ENCODE measurements around the gene AP2A2.
"Not testable (repeated sequence)": the region's sequence is repeated elsewhere in the genome, so short reads cannot be mapped to it uniquely, and the experiment has no call there.

AP2A2 gene

DNA sequence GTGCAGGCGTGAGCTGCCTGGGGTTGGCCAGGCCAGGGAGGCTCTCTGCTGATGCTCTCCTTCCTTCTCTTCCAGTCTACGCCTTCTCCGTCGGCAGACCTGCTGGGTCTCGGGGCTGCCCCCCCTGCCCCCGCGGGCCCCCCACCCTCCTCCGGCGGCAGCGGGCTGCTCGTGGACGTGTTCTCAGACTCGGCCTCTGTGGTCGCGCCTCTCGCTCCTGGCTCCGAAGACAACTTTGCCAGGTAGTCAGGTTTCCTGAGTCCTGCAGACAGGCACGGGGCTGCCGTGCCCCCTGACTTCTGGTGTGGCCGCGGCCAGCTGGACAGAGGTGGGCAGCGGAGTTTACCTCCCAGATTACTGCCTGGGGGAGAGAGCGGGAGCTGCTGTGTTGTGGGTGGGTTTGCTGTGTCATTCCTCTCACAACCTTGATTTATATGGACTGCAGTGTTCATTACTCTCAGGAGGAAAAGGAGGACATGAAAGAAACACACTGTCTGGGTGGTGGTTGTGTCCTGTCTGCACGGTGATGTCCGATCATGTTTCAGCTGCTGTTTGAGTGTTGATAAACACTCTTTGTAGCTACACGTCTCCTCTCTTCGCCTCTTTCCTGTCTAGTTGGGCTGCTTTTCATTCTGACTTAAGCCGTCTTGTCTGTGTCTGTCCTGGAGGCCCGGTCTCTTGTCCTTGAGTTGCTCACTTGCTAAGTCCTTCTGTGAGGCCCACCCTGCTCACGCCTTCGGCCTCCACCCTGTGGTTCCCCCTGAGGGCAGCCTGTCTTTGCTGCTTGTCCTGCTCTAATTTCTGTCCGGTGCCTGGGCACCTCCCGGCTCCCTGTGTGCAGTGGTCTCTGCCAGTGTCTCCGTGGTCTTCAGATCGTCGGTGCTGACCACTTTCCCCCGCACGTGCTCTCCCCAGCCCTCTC, 74.9 kb downstream of the AP2A2 start:
- no peak for DNase-seq

DNA sequence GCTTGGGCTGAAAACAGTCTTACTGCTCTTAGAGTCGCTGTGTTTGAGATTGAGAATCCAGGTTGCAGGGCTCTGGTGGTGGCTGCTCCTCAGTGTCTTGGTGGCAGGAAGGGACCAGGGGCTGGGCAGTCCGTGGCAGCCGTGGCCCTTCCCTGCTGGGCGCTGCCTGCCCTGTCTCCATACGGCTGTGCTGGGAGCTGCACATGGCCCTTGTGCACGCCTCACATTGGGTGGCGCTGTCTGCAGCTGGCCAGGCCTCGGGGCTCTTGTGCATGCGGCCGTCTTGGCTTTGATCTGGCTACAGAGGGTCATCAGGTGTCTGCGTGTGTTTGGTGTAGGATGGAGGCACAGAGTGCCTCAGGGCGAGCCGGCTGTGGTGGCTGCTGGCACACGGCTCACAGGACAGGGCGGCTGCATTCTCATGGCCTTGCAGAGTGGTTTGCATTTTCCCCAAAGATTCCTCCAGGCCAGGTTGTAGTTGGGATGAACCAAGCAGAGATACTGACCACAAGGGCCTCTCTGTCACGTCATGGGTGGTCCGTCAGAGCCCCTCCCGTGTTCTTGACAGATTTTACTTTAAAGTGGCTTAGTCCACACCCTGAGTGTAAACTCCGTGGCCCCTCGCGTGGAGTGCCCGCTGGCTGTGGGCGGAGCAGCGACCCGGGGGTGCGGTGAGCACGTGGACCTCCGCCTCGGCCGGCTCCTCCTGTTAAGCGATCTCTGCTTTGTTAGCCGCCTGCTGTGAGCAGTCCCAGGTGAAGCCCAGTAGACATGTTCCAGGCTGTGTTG, 76.1 kb downstream of the AP2A2 start:
- DNase-seq, result no peak

DNA sequence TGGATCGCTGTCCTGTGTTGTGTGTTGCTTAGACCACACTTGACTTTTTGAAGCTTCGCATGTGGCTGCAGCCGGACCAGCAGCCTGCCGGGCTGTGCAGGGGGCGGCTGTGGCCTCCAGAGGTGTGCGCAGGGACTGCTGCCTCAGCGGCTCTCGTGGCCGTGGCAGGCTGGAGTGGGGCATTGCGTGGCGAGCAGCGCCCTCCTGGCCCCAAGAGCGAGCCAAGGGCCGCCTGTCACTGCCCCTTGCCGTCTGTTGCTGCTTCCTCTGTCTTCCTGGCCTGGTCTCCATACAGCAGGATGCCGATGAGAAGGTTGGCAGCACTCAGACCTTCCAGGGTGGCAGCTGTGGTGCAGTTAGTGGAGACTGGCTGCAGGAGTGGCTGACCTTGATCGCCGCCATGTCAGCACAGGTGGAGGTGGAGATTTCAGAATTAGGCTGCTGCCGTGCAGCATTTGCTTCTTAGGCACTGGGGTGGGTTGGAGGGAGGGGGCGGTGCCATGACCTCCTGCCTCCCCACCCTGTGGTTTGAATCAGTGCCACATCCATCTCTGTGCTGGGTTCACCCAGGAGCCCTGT, 76.8 kb downstream of the AP2A2 start:
- DNase-seq, result no peak

GRCh38 chr11:1003159-1003558, 77.5 kb downstream of the AP2A2 start:
- no peak for DNase-seq

- DNase-seq, result no peak
Measured at GRCh38 chr11:1005928-1006327, 80.3 kb downstream of the AP2A2 start.

- no peak for DNase-seq
Measured at GRCh38 chr11:1006762-1007161, 81.1 kb downstream of the AP2A2 start.

DNA sequence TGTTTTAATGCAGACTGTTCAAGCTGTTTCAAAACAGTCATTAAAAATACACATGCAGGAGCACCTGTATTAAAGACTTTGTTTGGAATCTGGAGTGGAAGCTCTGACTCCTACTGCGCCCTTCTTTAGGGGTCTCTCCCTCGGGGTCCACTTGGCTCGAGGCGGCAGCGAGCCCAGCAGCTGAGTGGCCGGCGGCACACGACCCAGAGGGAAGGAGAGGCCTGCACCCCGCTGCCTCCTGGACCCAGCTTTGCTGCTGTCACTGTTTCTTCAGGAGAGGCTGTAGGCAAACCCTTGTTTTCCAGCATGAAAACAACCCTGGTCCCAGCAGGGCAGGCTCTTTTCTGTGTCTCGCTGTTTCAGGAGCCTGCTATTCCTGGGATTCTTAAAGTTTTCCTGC, 81.6 kb downstream of the AP2A2 start:
- no peak for DNase-seq

- no peak for DNase-seq
Measured at GRCh38 chr11:1008001-1008802, 82.5 kb downstream of the AP2A2 start.

GRCh38 chr11:1008803-1009145, 83.1 kb downstream of the AP2A2 start:
- no peak for DNase-seq

- DNase-seq, result no peak
Measured at GRCh38 chr11:1009371-1009770, 83.7 kb downstream of the AP2A2 start.

DNA sequence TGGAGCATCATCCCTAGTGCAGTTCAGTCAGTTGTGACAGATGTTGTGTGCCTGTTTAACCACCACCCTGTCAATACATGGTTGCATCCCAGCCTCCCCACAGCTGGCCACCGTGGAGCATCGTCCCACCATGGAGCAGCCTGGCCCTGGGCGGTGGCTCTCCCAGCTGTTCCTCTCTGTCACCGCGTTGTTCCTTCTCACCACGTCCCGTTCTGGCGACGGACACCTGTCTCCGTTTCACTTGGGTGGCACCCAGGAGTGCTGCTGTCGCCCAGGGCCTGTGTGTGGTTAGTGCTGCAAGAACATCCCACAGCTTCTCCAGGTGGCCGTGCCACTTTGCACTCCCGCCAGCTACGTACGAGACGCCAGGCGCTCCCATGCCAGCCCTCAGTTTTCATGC, 84.3 kb downstream of the AP2A2 start:
- DNase-seq, result no peak

DNA sequence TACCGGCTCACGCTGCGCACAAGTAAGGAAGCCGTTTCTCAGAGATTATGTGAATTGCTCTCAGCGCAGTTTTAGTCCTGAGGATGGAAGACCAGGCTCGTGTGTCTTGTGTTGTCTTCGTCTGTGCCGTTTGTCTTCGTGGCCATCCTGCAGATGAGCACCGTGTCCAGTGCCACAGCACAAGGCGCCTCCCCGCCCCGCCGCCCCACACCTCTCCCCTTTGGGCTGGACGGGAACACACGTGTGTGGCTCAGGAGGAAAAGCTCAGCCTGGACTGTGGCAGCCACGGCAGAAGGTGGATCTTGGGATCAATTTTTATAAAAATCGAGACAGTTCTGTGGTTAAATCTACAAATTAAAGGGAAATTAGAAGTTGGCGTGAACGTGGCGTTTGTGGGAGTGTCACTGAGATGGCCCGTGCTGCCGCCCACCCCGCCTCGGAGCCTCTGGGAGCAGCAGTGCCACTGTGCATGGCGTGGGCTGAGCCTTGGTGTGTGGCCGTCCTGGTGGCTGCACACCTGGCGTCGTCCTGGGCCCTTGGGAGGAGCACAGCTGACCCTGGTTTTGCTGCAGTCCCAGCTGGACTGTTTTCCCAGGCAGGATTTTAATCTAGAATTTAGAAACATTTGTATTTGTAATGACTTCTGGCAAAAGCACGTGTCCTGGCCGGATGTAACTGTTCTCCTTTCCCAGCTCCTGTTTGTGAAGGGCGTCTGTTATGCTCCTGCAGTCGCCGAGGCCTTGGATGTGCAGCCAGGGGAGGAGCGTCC, 85.1 kb downstream of the AP2A2 start:
- DNase-seq, result no peak

DNA sequence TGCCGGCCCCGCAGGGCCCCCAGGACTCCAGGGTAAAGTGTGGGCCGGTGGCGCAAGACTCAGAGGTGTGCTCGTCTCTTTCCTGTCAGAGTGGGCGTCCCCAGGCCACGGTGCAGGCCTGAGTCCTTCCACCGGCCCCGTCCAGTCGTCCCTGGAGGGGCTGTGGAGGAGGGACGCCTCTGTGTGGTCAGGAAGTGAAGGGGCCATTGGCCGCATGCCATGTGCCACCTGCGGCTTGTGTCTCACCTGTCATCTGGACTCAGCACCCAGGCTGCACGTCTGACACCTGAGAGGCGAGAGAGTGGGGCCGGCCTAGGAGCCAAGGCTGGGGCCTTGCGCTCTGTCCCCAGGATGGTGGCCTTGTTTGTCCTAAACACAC, 85.6 kb downstream of the AP2A2 start:
- no peak for DNase-seq

DNA sequence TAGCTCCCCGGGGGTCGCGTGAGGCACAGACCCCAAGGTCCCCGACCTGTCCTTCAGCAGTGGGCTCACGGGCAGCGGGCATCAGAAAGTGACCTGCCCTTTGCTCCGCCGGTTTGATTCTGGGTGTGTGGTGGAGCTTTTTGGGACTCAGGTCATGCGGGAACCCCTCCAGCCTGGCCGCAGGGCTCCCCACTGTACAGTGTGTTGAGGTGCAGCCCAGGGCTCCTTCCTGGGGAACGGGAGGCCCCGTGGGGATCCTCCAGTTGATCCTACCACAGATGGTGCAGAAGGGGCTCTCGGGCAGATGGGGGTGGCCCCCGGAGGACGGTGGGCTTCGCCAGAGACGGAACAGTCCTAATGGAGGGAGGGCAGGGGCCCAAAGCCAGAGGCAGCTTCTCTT, 86.6 kb downstream of the AP2A2 start:
- DNase-seq, result no peak

GRCh38 chr11:1012740-1013630, 87.3 kb downstream of the AP2A2 start:
- no peak for DNase-seq

DNA sequence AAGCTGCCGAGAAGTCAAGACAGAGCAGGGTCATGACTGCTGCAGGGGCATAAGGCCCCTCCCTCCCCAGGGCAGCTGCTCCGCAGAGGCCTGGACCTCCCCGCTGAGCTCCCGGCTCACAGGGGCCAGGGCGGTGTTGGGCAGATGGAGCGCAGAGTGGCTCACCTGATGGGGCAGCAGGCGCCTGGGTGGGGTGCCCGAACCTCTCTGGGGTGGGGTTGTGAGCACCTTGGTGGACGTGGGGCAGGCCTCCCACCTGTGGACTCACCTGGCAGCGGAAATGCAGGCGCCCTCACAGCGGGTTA, 87.9 kb downstream of the AP2A2 start:
- no peak for DNase-seq

GRCh38 chr11:1014276-1014675, 88.6 kb downstream of the AP2A2 start:
- DNase-seq, result no peak

GRCh38 chr11:1015064-1015463, 89.4 kb downstream of the AP2A2 start:
- DNase-seq, result no peak

GRCh38 chr11:1015826-1016545, 90.3 kb downstream of the AP2A2 start:
- no peak for DNase-seq

GRCh38 chr11:1016610-1017126, 91.0 kb downstream of the AP2A2 start:
- not testable (repeated sequence) for DNase-seq

Data from activated CD8-positive, alpha-beta memory T cell treated with anti-CD3 and anti-CD28 coated beads, Interleukin-2, amount 50 U/mL, for 4 hours (primary cell).